Activated B cell treated with CpG ODN at 0.5 μM for 24 hours (primary cell): ENCODE results near the gene WNT7B. TPM values are rescaled to one million over a fixed set of nuclear protein-coding genes. Genes with fewer than 3 reads are reported as not detected.

Experiments
- ATAC-seq: fragments of 200-7000 bp; cut with Tn5 transposase; one replicate; pipeline ENCODE4 v1.10.0; 2021; ENCODE audit warnings: low read depth, mild to moderate bottlenecking, moderate library complexity
- CTCF ChIA-PET: fragments of 350-600 bp; sonication (Branson Sonifier 250); formaldehyde crosslinking; loops from one replicate; lab custom pipeline; 2021; ENCODE audit warnings: antibody characterized with exemption; lab: Charles Lee
- POLR2A ChIA-PET: fragments of 350-600 bp; sonication (Branson Sonifier 250); formaldehyde crosslinking; loops from one replicate; lab custom pipeline; 2021; ENCODE audit warnings: antibody characterized with exemption; lab: Charles Lee
- DNase-seq: peaks from one replicate; pipeline ENCODE4 v3.0.0; 2022
- H3K27ac Mint-ChIP-seq: one replicate; pipeline ENCODE4 v1.8.0; 2020; ENCODE audit warnings: mixed read lengths
- H3K27me3 Mint-ChIP-seq: one replicate; pipeline ENCODE4 v1.8.0; 2021; ENCODE audit warnings: mixed read lengths
- H3K36me3 Mint-ChIP-seq: one replicate; pipeline ENCODE4 v1.8.0; 2021; ENCODE audit warnings: low read depth, mixed read lengths
- H3K4me1 Mint-ChIP-seq: one replicate; pipeline ENCODE4 v1.8.0; 2021; ENCODE audit warnings: mixed read lengths
- H3K4me3 Mint-ChIP-seq: one replicate; pipeline ENCODE4 v1.8.0; 2020; ENCODE audit warnings: mild to moderate bottlenecking, mixed read lengths
- H3K9me3 Mint-ChIP-seq: one replicate; pipeline ENCODE4 v1.8.0; 2020; ENCODE audit warnings: mixed read lengths
- CTCF ChIP-seq: fragments of 200-600 bp; IDR thresholded peaks from one replicate; pipeline ENCODE4 v1.8.0; 2022; ENCODE audit warnings: antibody characterized with exemption, mild to moderate bottlenecking
- intact Hi-C: fragments of 100-400 bp; cut with micrococcal nuclease; formaldehyde crosslinking; loops from one replicate; pipeline ENCODE4 v1.15.1; 2024
- total RNA-seq: library from RNA; stranded (reverse); gene quantifications from 2 replicates; pipeline ENCODE4 v1.2.3, GENCODE V29; 2022

The WNT7B gene
- total RNA-seq, 1 donor from 2014 or later: not detected

GRCh38 chr22:45962434-45962718 lies 14.6 kb downstream of the WNT7B start:
- Mint-ChIP-seq H3K4me1 (no peaks in the 10 kb centered on the region), H3K27ac (no peak overlapping the region), H3K27me3 (peaks cover 16% of the 10 kb centered on the region), H3K36me3 (no peaks in the 10 kb centered on the region), H3K4me3 (no peak overlapping the region), H3K9me3 (no peaks in the 10 kb centered on the region)
- no peak for TF ChIP-seq CTCF
- ATAC-seq (no peak), DNase-seq (no peak)
- CTCF ChIA-PET: no interaction called here
- intact Hi-C loops: no loop called here
- POLR2A ChIA-PET: no interaction called here

- Mint-ChIP-seq H3K27me3 (peaks cover 16% of the 10 kb centered on the region), H3K4me1 (no peaks in the 10 kb centered on the region), H3K9me3 (no peaks in the 10 kb centered on the region), H3K36me3 (no peaks in the 10 kb centered on the region), H3K4me3 (no peak overlapping the region), H3K27ac (no peak overlapping the region)
- ATAC-seq (no peak), DNase-seq (no peak)
- POLR2A ChIA-PET: no interaction called here
- CTCF ChIA-PET: no interaction called here
- intact Hi-C loops: no loop called here
- no peak for TF ChIP-seq CTCF
These were observed 15.1 kb downstream of the WNT7B start for GRCh38 chr22:45961679-45962433.

- ChIA-PET POLR2A (no interaction called here), CTCF (no interaction called here)
- Mint-ChIP-seq H3K27me3 (peaks cover 13% of the 10 kb centered on the region), H3K9me3 (no peaks in the 10 kb centered on the region), H3K4me3 (no peak overlapping the region), H3K4me1 (no peaks in the 10 kb centered on the region), H3K36me3 (no peaks in the 10 kb centered on the region), H3K27ac (no peak overlapping the region)
- intact Hi-C loops: no loop called here
- ATAC-seq: no peak
- TF ChIP-seq CTCF: no peak
- no peak for DNase-seq
These were observed 16.2 kb downstream of the WNT7B start for GRCh38 chr22:45960477-45961386.

- ChIA-PET POLR2A (no interaction called here), CTCF (no interaction called here)
- Mint-ChIP-seq H3K27ac (no peak overlapping the region), H3K4me3 (no peak overlapping the region), H3K27me3 (peaks cover 9% of the 10 kb centered on the region), H3K4me1 (no peaks in the 10 kb centered on the region), H3K9me3 (no peaks in the 10 kb centered on the region), H3K36me3 (no peaks in the 10 kb centered on the region)
- no peak for ATAC-seq
- DNase-seq: no peak
- TF ChIP-seq CTCF: no peak
- intact Hi-C loops: no loop called here
These were observed 17.1 kb downstream of the WNT7B start for GRCh38 chr22:45959719-45960476.

GRCh38 chr22:45958971-45959370 lies 18.0 kb downstream of the WNT7B start:
- Mint-ChIP-seq H3K4me1 (no peaks in the 10 kb centered on the region), H3K27ac (no peak overlapping the region), H3K36me3 (no peaks in the 10 kb centered on the region), H3K4me3 (no peak overlapping the region), H3K27me3 (peaks cover 11% of the 10 kb centered on the region), H3K9me3 (no peaks in the 10 kb centered on the region)
- ChIA-PET POLR2A (no interaction called here), CTCF (no interaction called here)
- no peak for TF ChIP-seq CTCF
- ATAC-seq: no peak
- DNase-seq: no peak
- intact Hi-C loops: no loop called here
